Measurements from ENCODE around the gene OCRL. TPM values are rescaled to one million over a fixed set of nuclear protein-coding genes. Genes with fewer than 3 reads are reported as not detected.

Gene OCRL
- total RNA-seq, 6 donors from 2014 or later, result 11.8 to 22.0 (median 17.7) TPM

- Histone ChIP-seq H3K9me3 (no peaks in the 10 kb centered on the region), H3K4me3 (no peak overlapping the region), H3K27me3 (no peaks in the 10 kb centered on the region), H3K4me1 (peaks cover 0 to 4% (median 0%) of the 10 kb centered on the region in 4 donors), H3K36me3 (no peaks in the 10 kb centered on the region), H3K27ac (no peak overlapping the region)
- ATAC-seq (ENCODE audit: low FRiP score in 2 of 2) (no peak), DNase-seq (no peak)
- WGBS, 2 donors, result 72 to 79% methylated on average over 5 of the region's 5 CpGs
- TF ChIP-seq POLR2A (IDR thresholded peaks at IDR 0.05) (no peak), POLR2AphosphoS5 (IDR thresholded peaks at IDR 0.05) (no peak), EP300 (IDR thresholded peaks at IDR 0.05) (no peak), CTCF (IDR thresholded peaks at IDR 0.05) (no peak)
These were observed 57.8 kb downstream of the OCRL start for GRCh38 chrX:129597905-129598304.

- Histone ChIP-seq H3K27ac (no peak overlapping the region), H3K27me3 (no peaks in the 10 kb centered on the region), H3K4me1 (peaks cover 0 to 4% (median 3%) of the 10 kb centered on the region in 4 donors), H3K36me3 (no peaks in the 10 kb centered on the region), H3K4me3 (no peak overlapping the region), H3K9me3 (no peaks in the 10 kb centered on the region)
- ATAC-seq (ENCODE audit: low FRiP score in 2 of 2), result no peak
- TF ChIP-seq EP300 (IDR thresholded peaks at IDR 0.05) (no peak), POLR2A (IDR thresholded peaks at IDR 0.05) (no peak), POLR2AphosphoS5 (IDR thresholded peaks at IDR 0.05) (no peak), CTCF (IDR thresholded peaks at IDR 0.05) (no peak)
- no peak for DNase-seq
- 74 to 79% methylated on average over 5 of the region's 5 CpGs for WGBS, 2 donors
These were observed 59.4 kb downstream of the OCRL start for GRCh38 chrX:129599499-129599898.

GRCh38 chrX:129599996-129600395 lies 59.9 kb downstream of the OCRL start:
- no peak for ATAC-seq (ENCODE audit: low FRiP score in 2 of 2)
- Histone ChIP-seq H3K9me3 (no peaks in the 10 kb centered on the region), H3K36me3 (no peaks in the 10 kb centered on the region), H3K27ac (no peak overlapping the region), H3K4me3 (no peak overlapping the region), H3K4me1 (peaks cover 0 to 9% (median 4%) of the 10 kb centered on the region in 4 donors), H3K27me3 (no peaks in the 10 kb centered on the region)
- no peak for DNase-seq
- TF ChIP-seq POLR2A (IDR thresholded peaks at IDR 0.05) (no peak), CTCF (IDR thresholded peaks at IDR 0.05) (no peak), EP300 (IDR thresholded peaks at IDR 0.05) (no peak)
- WGBS, 2 donors, result 74 to 84% methylated on average over 5 of the region's 5 CpGs

GRCh38 chrX:129600981-129601424 lies 60.9 kb downstream of the OCRL start:
- no peak overlapping the region for H3K4me3 ChIP-seq
- H3K27ac ChIP-seq, result no peak overlapping the region
- H3K4me1 ChIP-seq, result peaks cover 0 to 14% (median 4%) of the 10 kb centered on the region in 4 donors
- ATAC-seq (ENCODE audit: low FRiP score in 2 of 2), result peak in 1 of 2 donors; percentile 57
- H3K36me3 ChIP-seq, result no peaks in the 10 kb centered on the region
- WGBS, 2 donors, result 16 to 39% methylated on average over 5 to 11 of the region's 11 CpGs
- no peaks in the 10 kb centered on the region for H3K9me3 ChIP-seq
- peak in 1 of 2 donors; percentile 35 for DNase-seq
- no peaks in the 10 kb centered on the region for H3K27me3 ChIP-seq
- TF ChIP-seq CTCF (IDR thresholded peaks at IDR 0.05) (peak in 5 of 6 experiments; percentile 28 to 48 (median 32)), POLR2AphosphoS5 (IDR thresholded peaks at IDR 0.05) (no peak), POLR2A (IDR thresholded peaks at IDR 0.05) (no peak), EP300 (IDR thresholded peaks at IDR 0.05) (no peak)

- no peaks in the 10 kb centered on the region for H3K36me3 ChIP-seq
- no peaks in the 10 kb centered on the region for H3K9me3 ChIP-seq
- peak in 1 of 2 donors; percentile 83 for ATAC-seq (ENCODE audit: low FRiP score in 2 of 2)
- DNase-seq, result peak in 1 of 2 donors; percentile 43
- peaks cover 0 to 14% (median 4%) of the 10 kb centered on the region in 4 donors for H3K4me1 ChIP-seq
- WGBS, 2 donors, result 7 to 11% methylated on average over 5 of the region's 5 CpGs
- no peak overlapping the region for H3K4me3 ChIP-seq
- H3K27me3 ChIP-seq, result no peaks in the 10 kb centered on the region
- TF ChIP-seq POLR2AphosphoS5 (IDR thresholded peaks at IDR 0.05) (no peak), CTCF (IDR thresholded peaks at IDR 0.05) (peak; percentile 70 to 89 (median 76))
- no peak overlapping the region for H3K27ac ChIP-seq
These were observed 66.9 kb downstream of the OCRL start for GRCh38 chrX:129606918-129607317.

Data from upper lobe of left lung (tissue), 6 donors.